ENCODE results near the gene CASP9. TPM values are rescaled to one million over a fixed set of nuclear protein-coding genes. Genes with fewer than 3 reads are reported as not detected.

The CASP9 gene
- 18.6 and 19.4 TPM in 2 replicates for total RNA-seq

DNA sequence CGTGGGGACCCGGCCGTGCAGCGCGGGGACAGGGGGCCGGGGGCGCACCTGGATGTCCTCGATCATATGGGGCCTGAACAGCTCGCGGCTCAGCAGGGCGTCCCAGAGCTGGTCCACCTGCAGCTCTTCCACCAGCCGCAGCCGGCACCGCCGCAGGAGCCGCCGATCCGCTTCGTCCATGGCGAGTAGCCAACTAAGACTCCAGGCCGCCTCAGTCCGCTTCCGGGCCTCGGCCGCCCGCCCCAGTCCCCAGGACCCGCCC, at the start of gene CASP9:
TSS of gene CASP9 (minus strand) at position 195 of the 262 bp plus-strand sequence. CDS start at position 180, 15 bp downstream.
- Mint-ChIP-seq H3K27ac (peak within 1 kb of the TSS; percentile 98), H3K4me1 (ENCODE audit: low read depth) (peaks cover 46% of the 10 kb centered on the region), H3K4me3 (ENCODE audit: low read depth) (peak within 1 kb of the TSS; percentile 87), H3K36me3 (ENCODE audit: low read depth) (peaks cover 14% of the 10 kb centered on the region), H3K9me3 (no peaks in the 10 kb centered on the region), H3K27me3 (ENCODE audit: low read depth) (no peaks in the 10 kb centered on the region)
- intact Hi-C loops (cut with micrococcal nuclease), result loop anchor here (1.0 to 2.0 kb wide), 2 partner anchors 115 to 311 kb away; partner anchors contain the start of gene EFHD2
- DNase-seq (ENCODE audit: low spot score), result no peak

DNA sequence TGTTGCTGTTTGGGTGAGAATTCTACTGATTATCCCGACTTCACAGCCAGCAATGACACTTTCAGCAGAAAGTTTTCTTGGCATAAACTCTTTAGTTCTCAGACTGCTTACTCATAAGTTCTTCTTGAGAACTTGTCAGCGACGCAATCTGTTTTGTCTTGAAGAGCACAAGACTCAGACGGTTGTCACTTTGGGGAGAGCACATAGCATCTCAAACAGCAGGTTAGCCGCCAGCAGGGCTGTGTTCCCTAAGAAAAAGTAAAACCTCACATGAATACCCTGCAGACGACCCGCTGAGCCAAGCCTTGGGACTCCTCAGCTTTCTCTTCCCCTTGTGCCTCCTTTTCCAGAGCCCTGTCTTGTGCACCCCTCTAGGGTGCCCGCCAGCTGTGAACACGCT, 49.5 kb upstream of the CASP9 start:
- intact Hi-C loops (cut with micrococcal nuclease), result no loop called here
- peak overlapping the region; percentile 12 for H3K27ac Mint-ChIP-seq
- DNase-seq (ENCODE audit: low spot score), result no peak
- H3K9me3 Mint-ChIP-seq, result no peaks in the 10 kb centered on the region
- H3K36me3 Mint-ChIP-seq (ENCODE audit: low read depth), result peaks cover 47% of the 10 kb centered on the region
- H3K4me1 Mint-ChIP-seq (ENCODE audit: low read depth), result peaks cover 9% of the 10 kb centered on the region
- no peak overlapping the region for H3K4me3 Mint-ChIP-seq (ENCODE audit: low read depth)
- no peaks in the 10 kb centered on the region for H3K27me3 Mint-ChIP-seq (ENCODE audit: low read depth)

DNA sequence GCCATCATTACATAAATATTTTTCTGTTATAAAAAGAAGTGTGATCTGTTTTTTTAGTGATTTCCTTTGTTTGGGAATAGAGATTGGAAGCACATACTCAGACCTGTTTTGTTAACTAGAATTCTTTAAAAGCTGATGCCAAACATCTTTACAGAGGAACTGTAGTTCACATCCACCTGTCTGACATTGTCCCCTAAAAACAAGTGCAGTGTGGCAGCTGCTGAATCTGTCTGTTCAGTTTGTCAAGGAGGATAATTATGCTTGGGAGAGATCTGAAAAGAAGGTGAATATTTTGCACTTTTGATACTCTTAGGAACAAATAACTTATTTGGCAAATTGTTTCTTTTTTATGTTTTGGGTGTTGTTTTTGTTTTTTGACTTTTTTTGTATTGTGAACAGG, 47.3 kb upstream of the CASP9 start:
- Mint-ChIP-seq H3K4me3 (ENCODE audit: low read depth) (no peak overlapping the region), H3K27ac (peak overlapping the region; percentile 7), H3K27me3 (ENCODE audit: low read depth) (no peaks in the 10 kb centered on the region), H3K9me3 (no peaks in the 10 kb centered on the region), H3K36me3 (ENCODE audit: low read depth) (peaks cover 54% of the 10 kb centered on the region), H3K4me1 (ENCODE audit: low read depth) (peaks cover 2% of the 10 kb centered on the region)
- intact Hi-C loops (cut with micrococcal nuclease), result no loop called here
- DNase-seq (ENCODE audit: low spot score), result no peak

DNA sequence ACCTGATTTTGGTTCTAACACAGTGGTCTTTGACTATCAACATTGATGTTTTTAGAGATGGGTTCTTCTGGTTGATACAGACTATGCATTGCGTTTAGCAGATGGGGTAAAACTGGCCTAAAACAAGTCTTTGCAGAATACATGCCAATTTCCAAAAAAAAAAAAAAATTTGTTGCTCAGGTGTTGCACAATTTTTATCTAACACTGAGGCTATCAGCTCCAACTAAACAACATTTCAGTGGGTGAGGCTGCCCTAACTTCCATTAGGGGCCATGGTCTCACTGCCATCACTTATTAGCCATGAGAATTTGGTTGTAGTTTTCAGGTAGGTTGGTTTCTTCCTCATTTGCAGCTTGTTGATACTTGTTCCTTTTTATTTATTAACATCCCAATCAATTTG, 46.8 kb upstream of the CASP9 start:
- intact Hi-C loops (cut with micrococcal nuclease), result no loop called here
- no peaks in the 10 kb centered on the region for H3K9me3 Mint-ChIP-seq
- DNase-seq (ENCODE audit: low spot score), result no peak
- no peak overlapping the region for H3K27ac Mint-ChIP-seq
- peaks cover 2% of the 10 kb centered on the region for H3K4me1 Mint-ChIP-seq (ENCODE audit: low read depth)
- no peaks in the 10 kb centered on the region for H3K27me3 Mint-ChIP-seq (ENCODE audit: low read depth)
- no peak overlapping the region for H3K4me3 Mint-ChIP-seq (ENCODE audit: low read depth)
- H3K36me3 Mint-ChIP-seq (ENCODE audit: low read depth), result peaks cover 58% of the 10 kb centered on the region

DNA sequence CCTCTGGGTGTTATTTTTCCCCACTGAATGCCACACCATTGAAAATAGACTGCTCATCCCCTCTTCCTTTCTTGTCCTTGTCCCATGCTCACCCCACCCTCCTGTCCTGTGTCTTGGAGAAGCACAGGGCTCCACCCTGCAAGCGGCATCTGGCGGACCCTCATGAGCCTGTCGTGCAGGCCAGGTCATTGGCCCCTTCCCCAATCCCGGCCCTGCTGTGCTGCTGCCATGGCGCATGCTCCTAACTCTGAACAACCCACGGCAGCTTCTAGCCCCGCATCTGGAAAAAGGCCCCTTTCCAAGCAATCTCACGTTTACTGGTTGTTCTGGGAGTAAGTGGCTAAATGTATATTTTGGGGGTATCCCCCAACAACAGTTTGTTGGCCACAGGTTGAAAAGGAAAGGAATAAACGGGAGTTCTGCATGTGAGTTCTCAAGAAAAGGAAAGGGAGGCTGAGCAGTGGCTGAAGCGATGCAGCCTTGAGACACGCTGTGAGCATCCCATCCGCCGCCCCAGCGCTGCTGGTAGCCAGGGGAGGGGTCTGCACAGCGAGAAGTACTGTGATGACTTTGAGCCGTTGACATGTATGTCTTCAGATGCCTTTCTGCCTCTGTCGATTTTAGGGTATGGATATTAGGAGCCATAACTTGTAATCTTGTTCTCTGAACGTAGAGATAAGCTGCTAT, 44.5 kb upstream of the CASP9 start:
- Mint-ChIP-seq H3K36me3 (ENCODE audit: low read depth) (peaks cover 64% of the 10 kb centered on the region), H3K4me3 (ENCODE audit: low read depth) (no peak overlapping the region), H3K4me1 (ENCODE audit: low read depth) (peaks cover 2% of the 10 kb centered on the region), H3K27me3 (ENCODE audit: low read depth) (no peaks in the 10 kb centered on the region), H3K27ac (no peak overlapping the region), H3K9me3 (no peaks in the 10 kb centered on the region)
- no peak for DNase-seq (ENCODE audit: low spot score)
- intact Hi-C loops (cut with micrococcal nuclease), result no loop called here

DNA sequence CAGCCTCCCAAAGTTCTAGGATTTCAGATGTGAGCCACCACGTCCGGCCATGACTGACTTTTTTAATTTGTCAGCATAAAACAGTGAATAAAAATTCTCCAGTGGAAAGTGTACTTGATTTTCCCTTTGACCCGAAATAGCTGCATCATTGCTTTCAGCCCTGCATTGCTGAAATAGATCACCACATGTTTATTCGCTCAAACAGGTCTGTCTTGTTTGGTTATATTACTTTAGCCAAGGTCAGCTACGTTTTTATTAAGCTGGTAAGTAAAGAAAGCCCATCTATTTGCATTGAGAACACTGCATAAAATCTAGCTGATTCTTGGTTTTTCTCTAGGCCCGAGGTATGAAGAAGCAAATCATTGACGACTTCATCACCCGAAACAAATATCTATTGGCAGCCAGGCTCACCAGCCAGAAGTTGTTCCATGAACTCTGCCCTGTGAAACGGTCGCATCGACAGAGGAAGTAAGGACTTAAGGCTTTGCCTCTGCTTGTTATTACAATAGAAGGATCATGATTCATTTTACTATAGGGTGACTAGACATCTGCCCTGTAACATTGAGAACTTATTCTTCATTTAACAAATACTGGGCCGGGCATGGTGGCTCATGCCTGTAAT, 35.3 kb upstream of the CASP9 start:
- Mint-ChIP-seq H3K4me3 (ENCODE audit: low read depth) (no peak overlapping the region), H3K27ac (no peak overlapping the region), H3K9me3 (no peaks in the 10 kb centered on the region), H3K27me3 (ENCODE audit: low read depth) (no peaks in the 10 kb centered on the region), H3K36me3 (ENCODE audit: low read depth) (peaks cover 30% of the 10 kb centered on the region), H3K4me1 (ENCODE audit: low read depth) (peaks cover 3% of the 10 kb centered on the region)
- DNase-seq (ENCODE audit: low spot score), result no peak
- intact Hi-C loops (cut with micrococcal nuclease), result no loop called here

DNA sequence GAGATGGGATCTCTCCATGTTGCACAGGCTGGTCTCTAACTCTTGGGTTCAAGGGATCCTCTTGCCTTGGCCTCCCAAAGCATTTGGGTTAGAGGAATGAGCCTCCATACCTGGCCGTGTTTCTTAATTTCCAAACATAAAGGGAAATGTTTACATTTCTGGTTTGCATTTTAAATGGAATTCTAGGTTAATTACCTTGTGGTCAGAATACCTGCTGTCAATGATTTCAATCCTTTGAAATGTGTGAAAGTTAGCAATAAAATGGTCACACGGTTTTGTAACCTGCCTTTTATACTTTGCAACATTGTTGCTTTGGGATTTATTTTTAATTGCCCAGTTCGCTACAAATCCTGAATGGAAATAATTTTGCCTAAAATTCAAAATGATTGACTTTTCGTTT, 34.5 kb upstream of the CASP9 start:
- no peak overlapping the region for H3K27ac Mint-ChIP-seq
- H3K4me3 Mint-ChIP-seq (ENCODE audit: low read depth), result no peak overlapping the region
- intact Hi-C loops (cut with micrococcal nuclease), result no loop called here
- no peaks in the 10 kb centered on the region for H3K9me3 Mint-ChIP-seq
- peaks cover 3% of the 10 kb centered on the region for H3K4me1 Mint-ChIP-seq (ENCODE audit: low read depth)
- DNase-seq (ENCODE audit: low spot score), result no peak
- no peaks in the 10 kb centered on the region for H3K27me3 Mint-ChIP-seq (ENCODE audit: low read depth)
- H3K36me3 Mint-ChIP-seq (ENCODE audit: low read depth), result peaks cover 26% of the 10 kb centered on the region

DNA sequence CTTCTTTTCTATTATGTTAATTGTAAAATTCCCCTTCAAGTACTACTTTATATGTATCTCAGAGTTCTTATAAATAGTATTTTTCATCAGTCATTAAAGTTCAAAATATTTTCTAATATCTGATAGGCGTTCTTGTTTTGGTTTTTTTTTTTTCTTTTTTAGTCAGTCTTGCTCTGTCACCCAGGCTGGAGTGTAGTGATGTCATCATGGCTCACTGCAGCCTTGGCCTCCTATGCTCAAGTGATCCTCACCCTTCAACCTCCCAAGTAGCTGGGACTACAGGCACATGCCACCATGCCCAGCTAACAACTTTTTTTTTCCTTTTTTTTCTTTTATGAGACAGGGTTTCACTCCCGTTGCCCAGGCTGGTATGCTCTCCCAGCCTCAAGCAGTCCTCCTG, 33.6 kb upstream of the CASP9 start:
- Mint-ChIP-seq H3K36me3 (ENCODE audit: low read depth) (peaks cover 21% of the 10 kb centered on the region), H3K27ac (no peak overlapping the region), H3K4me1 (ENCODE audit: low read depth) (peaks cover 3% of the 10 kb centered on the region), H3K4me3 (ENCODE audit: low read depth) (no peak overlapping the region), H3K27me3 (ENCODE audit: low read depth) (no peaks in the 10 kb centered on the region), H3K9me3 (no peaks in the 10 kb centered on the region)
- intact Hi-C loops (cut with micrococcal nuclease), result no loop called here
- no peak for DNase-seq (ENCODE audit: low spot score)

DNA sequence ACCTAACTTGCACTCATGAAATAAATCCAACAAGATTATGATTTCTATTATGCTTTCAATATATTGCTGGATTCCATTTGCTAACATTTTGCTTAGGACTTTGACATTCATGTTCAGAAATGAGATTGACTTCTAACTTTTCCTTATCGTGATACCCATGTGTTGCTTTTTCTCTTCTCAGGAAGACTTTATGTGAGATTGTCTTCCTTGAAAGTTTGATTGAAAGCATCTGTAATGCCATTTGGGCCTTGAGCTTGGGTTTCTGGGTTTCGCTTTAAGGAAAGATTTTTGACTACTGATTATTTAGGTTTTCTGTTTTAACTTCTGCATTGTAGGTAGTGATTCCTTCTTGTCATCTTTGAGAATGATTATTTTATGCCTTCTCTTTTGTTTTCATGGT, 33.0 kb upstream of the CASP9 start:
- Mint-ChIP-seq H3K9me3 (no peaks in the 10 kb centered on the region), H3K36me3 (ENCODE audit: low read depth) (peaks cover 17% of the 10 kb centered on the region), H3K27ac (no peak overlapping the region), H3K4me3 (ENCODE audit: low read depth) (no peak overlapping the region), H3K27me3 (ENCODE audit: low read depth) (no peaks in the 10 kb centered on the region), H3K4me1 (ENCODE audit: low read depth) (peaks cover 1% of the 10 kb centered on the region)
- DNase-seq (ENCODE audit: low spot score), result no peak
- intact Hi-C loops (cut with micrococcal nuclease), result no loop called here

DNA sequence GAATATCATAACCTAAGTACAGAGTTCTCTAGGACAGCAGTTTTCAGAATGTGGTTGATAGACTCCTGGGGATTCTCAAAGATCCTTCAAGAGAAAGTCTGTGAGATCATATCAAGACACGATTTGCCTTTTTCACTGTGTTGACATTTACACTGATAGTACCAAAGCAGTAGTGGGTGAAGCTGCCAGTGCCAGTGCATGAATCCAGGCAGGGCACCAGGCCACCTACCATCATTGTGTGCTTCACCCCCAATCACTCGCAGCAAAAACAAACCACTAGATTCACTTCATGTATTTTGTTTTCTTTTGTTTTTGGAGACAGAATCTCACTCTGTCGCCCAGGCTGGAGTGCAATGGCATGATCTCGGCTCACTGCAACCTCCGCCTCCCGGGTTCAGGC, 26.6 kb upstream of the CASP9 start:
- peaks cover 4% of the 10 kb centered on the region for H3K4me1 Mint-ChIP-seq (ENCODE audit: low read depth)

DNA sequence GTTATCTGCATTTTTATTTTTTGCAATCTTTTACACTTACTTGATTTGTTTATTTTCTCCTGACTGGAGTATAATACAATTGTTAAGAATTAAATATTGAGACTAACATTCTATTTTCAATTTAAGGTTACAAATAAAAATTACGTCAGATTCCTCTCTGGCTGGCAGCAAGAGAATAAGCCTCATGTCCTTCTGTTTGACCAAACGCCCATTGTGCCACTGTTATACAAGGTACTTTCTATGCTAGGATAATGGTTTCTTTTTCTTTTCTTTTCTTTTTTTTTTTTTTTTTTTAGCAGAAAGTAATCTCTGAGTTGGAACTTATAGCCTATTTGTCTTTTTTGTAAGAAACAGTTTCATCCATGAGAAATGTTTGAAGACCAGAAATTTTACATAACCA, 22.6 kb upstream of the CASP9 start:
- Mint-ChIP-seq H3K4me3 (ENCODE audit: low read depth) (no peak overlapping the region), H3K36me3 (ENCODE audit: low read depth) (peaks cover 30% of the 10 kb centered on the region), H3K27me3 (ENCODE audit: low read depth) (no peaks in the 10 kb centered on the region), H3K9me3 (no peaks in the 10 kb centered on the region), H3K27ac (no peak overlapping the region), H3K4me1 (ENCODE audit: low read depth) (peaks cover 4% of the 10 kb centered on the region)
- DNase-seq (ENCODE audit: low spot score), result no peak
- intact Hi-C loops (cut with micrococcal nuclease), result no loop called here

More for the DNA sequence above, 26.6 kb upstream of the CASP9 start:
- no peaks in the 10 kb centered on the region for H3K9me3 Mint-ChIP-seq
- no peak overlapping the region for H3K27ac Mint-ChIP-seq
- no peak for DNase-seq (ENCODE audit: low spot score)
- peaks cover 14% of the 10 kb centered on the region for H3K36me3 Mint-ChIP-seq (ENCODE audit: low read depth)
- H3K4me3 Mint-ChIP-seq (ENCODE audit: low read depth), result no peak overlapping the region
- no peaks in the 10 kb centered on the region for H3K27me3 Mint-ChIP-seq (ENCODE audit: low read depth)
- intact Hi-C loops (cut with micrococcal nuclease), result no loop called here

DNA sequence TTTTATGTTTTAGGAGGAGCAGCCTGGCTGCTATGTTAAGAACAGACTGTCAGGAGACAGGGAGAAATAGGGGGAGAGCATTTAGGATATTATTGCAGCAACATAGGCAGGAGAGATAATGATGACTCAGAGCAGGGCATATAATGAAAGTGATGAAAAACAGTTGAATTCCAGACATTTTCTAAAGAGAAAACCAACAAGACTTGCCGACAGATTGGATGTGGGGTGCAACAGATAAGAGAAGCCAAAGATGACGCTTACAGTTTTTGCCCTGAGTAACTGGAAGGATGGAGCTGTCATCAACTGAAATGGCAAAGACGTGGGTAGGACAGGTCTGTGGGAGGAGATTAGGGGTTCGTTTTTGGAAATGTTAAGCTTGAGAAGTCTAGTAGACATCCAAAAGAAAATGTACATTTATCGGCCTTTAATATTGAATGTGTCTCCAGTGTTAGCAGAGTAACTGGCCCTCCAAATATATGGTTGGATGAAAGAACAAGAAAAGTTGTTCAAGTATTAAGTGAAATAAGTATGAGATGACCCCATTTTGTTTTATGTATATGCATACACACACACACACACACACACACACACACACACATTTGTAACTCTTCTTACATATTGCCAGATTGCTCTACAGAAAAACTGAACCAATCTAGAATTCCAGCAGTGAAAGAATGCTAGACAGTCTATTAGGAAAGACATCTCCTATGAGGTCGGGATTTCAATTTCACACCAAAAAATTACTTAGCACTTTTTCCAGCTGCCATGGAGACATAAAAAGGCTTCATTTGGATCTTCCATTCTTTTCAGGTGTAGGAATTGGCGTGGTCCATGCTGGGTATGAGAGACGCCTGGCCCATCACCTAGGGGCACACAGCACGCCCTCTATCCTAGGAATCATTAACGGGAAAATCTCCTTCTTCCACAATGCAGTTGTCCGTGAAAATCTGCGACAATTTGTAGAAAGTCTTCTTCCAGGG, 19.9 kb upstream of the CASP9 start:
- Mint-ChIP-seq H3K4me3 (ENCODE audit: low read depth) (no peak overlapping the region), H3K27me3 (ENCODE audit: low read depth) (no peaks in the 10 kb centered on the region), H3K36me3 (ENCODE audit: low read depth) (peaks cover 34% of the 10 kb centered on the region), H3K9me3 (no peaks in the 10 kb centered on the region), H3K4me1 (ENCODE audit: low read depth) (no peaks in the 10 kb centered on the region), H3K27ac (no peak overlapping the region)
- DNase-seq (ENCODE audit: low spot score), result no peak
- intact Hi-C loops (cut with micrococcal nuclease), result no loop called here

DNA sequence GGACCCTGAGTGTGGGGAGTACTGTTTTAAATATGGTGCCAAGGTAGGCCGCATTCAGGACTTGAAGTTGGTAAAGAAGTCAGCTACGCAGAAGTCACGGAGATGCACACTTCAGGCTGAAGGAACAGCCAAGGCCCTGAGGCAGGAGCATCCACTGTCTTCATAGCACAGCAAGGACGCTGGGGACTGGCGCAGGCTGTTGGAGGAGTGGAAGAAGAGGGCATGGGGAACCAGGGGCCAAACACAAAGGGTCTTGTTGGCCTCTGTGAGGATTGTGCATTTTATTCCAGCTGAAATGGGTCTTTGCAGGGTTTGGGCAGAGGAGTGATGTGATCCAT, 19.2 kb upstream of the CASP9 start:
- Mint-ChIP-seq H3K36me3 (ENCODE audit: low read depth) (peaks cover 36% of the 10 kb centered on the region), H3K4me1 (ENCODE audit: low read depth) (no peaks in the 10 kb centered on the region), H3K27me3 (ENCODE audit: low read depth) (no peaks in the 10 kb centered on the region), H3K9me3 (no peaks in the 10 kb centered on the region), H3K27ac (no peak overlapping the region), H3K4me3 (ENCODE audit: low read depth) (no peak overlapping the region)
- intact Hi-C loops (cut with micrococcal nuclease), result no loop called here
- DNase-seq (ENCODE audit: low spot score), result no peak

Measured in activated T-helper 2 cell treated with anti-CD3 and anti-CD28 coated beads, Interferon-gamma antibody, Interleukin-2, Interleukin-4, amounts not matched to agents 10 μg/mL and 5 μg/mL and 100 μg/mL, durations not matched to agents 14 hours and 24 hours and 36 hours (primary cell).